Duodenal mucosa (tissue), 2 donors: ENCODE results near the gene PPP1R37.

Experiments
- H3K27ac ChIP-seq: one replicate; pipeline ENCODE4 v1.7.0; 2013; ENCODE audit warnings: low read depth, low read length
- H3K27me3 ChIP-seq, 2 donors: one replicate each; pipeline ENCODE4 v1.7.0; 2013; ENCODE audit warnings: low read length in 2 of 2, control low read depth in 1 of 2; ENCODE audit not compliant: insufficient read depth in 2 of 2, control insufficient read depth in 1 of 2
- H3K36me3 ChIP-seq, 2 donors: one replicate each; pipeline ENCODE4 v1.7.0; 2013; ENCODE audit warnings: low read length in 2 of 2, control low read depth in 1 of 2; ENCODE audit not compliant: insufficient read depth in 2 of 2, control insufficient read depth in 1 of 2
- H3K4me1 ChIP-seq, 2 donors: one replicate each; pipeline ENCODE4 v1.7.0; 2013; ENCODE audit warnings: low read length in 2 of 2, control low read depth in 1 of 2; ENCODE audit not compliant: insufficient read depth in 2 of 2, control insufficient read depth in 1 of 2
- H3K4me3 ChIP-seq, 2 donors: one replicate each; pipeline ENCODE4 v1.7.0; 2013; ENCODE audit warnings: low read length in 2 of 2, low read depth in 1 of 2
- H3K9ac ChIP-seq, 2 donors: one replicate each; pipeline ENCODE4 v1.7.0; 2013; ENCODE audit warnings: low read length in 2 of 2, low read depth in 1 of 2
- H3K9me3 ChIP-seq, 2 donors: one replicate each; pipeline ENCODE4 v1.7.0; 2013; ENCODE audit warnings: low read length in 2 of 2, control low read depth in 1 of 2; ENCODE audit not compliant: control insufficient read depth in 1 of 2

The PPP1R37 gene

DNA sequence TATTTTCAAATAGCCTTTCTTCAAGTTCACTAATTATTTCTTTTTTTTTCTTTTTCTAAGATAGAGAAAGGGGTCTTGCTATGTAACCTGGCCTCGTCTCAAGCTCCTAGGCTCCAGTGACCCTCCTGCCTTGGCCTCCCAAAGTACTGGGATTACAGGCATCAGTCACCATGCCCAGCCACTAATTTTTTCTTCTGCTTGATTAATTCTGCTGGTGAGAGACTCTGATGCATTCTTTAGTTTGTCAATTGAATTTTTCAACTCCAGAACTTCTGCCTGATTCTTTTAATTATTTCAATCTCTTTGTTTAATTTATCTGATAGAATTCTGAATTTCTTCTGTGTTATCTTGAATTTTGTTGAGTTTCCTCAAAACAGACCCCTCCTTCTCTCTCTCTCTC lies 97.0 kb downstream of the PPP1R37 start:
- Histone ChIP-seq H3K4me3 (no peak overlapping the region), H3K9ac (no peak overlapping the region), H3K36me3 (no peaks in the 10 kb centered on the region), H3K4me1 (no peaks in the 10 kb centered on the region), H3K9me3 (no peaks in the 10 kb centered on the region), H3K27me3 (no peaks in the 10 kb centered on the region), H3K27ac (no peak overlapping the region)

- no peaks in the 10 kb centered on the region for H3K9me3 ChIP-seq
- H3K27me3 ChIP-seq: no peaks in the 10 kb centered on the region
- no peak overlapping the region for H3K9ac ChIP-seq
- H3K27ac ChIP-seq: no peak overlapping the region
- no peaks in the 10 kb centered on the region for H3K4me1 ChIP-seq
- H3K4me3 ChIP-seq: no peak overlapping the region
- H3K36me3 ChIP-seq: no peaks in the 10 kb centered on the region
Observed at GRCh38 chr19:45191375-45191774, 98.4 kb downstream of the PPP1R37 start.

DNA sequence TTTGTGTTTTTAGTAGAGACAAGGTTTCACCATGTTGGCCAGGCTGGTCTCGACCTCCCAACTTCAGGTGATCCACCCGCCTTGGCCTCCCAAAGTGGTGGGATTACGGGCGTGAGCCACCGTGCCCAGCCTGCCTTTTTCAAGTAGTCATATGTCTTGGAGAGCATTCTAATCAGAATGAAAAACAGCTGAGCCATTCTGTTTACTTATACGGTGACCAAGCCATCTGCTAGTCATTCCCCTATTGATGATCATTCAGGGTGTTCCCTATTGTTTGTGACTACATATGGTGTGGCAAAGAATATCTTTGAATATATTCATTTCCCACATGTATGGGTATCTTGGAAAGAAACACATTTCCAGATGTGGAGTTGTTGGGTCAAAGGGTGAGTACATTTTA lies 102.8 kb downstream of the PPP1R37 start:
- Histone ChIP-seq H3K27ac (no peak overlapping the region), H3K9me3 (no peaks in the 10 kb centered on the region), H3K4me1 (no peaks in the 10 kb centered on the region), H3K4me3 (no peak overlapping the region), H3K36me3 (no peaks in the 10 kb centered on the region), H3K27me3 (no peaks in the 10 kb centered on the region), H3K9ac (no peak overlapping the region)
